B cell (primary cell): ENCODE measurements around the gene CCL4L2. TPM values are rescaled to one million over a fixed set of nuclear protein-coding genes. Genes with fewer than 3 reads are reported as not detected.
"Not testable (repeated sequence)": the region's sequence is repeated elsewhere in the genome, so short reads cannot be mapped to it uniquely, and the experiment has no call there.

Source experiments
- ATAC-seq: fragments of 200-7000 bp; cut with Tn5 transposase; one replicate; pipeline ENCODE4 v1.10.0; 2021; ENCODE audit warnings: low read depth, mild to moderate bottlenecking, moderate number of reproducible peaks, moderate library complexity
- CTCF ChIA-PET: fragments of 350-600 bp; sonication (Branson Sonifier 250); formaldehyde crosslinking; loops from one replicate; lab custom pipeline; 2021; ENCODE audit warnings: antibody characterized with exemption, inconsistent platforms; lab: Charles Lee
- POLR2A ChIA-PET: fragments of 350-600 bp; sonication (Branson Sonifier 250); formaldehyde crosslinking; loops from one replicate; lab custom pipeline; 2021; ENCODE audit warnings: antibody characterized with exemption; lab: Charles Lee
- DNase-seq: peaks from one replicate; pipeline ENCODE4 v3.0.0; 2013
- H2AFZ ChIP-seq: 2 replicates; pipeline ENCODE4 v1.6.1; 2012; ENCODE audit warnings: mild to moderate bottlenecking, low read depth, low read length; ENCODE audit not compliant: insufficient read depth, poor library complexity, severe bottlenecking
- H3K27ac ChIP-seq, 2 donors: 1 replicate in 1 of 2; 2 replicates in 1 of 2; pipeline ENCODE4 v1.5.1; 2012 to 2013; ENCODE audit warnings: low read length in 2 of 2, mild to moderate bottlenecking in 2 of 2, moderate library complexity in 1 of 2
- H3K27me3 ChIP-seq, 4 experiments: fragments of 200-600 bp in 1 of 4; sonication (generic) in 1 of 4; replicated peaks in 1 of 4; 1 replicate in 2 of 4; 2 replicates in 2 of 4; pipeline versions ENCODE4 v1.6.1 to v1.7.0; 2013 to 2016; ENCODE audit warnings: low read length in 3 of 4, mild to moderate bottlenecking in 2 of 4, mixed read lengths in 1 of 4, moderate library complexity in 1 of 4; ENCODE audit not compliant: insufficient read depth in 4 of 4, control insufficient read depth in 3 of 4; ENCODE audit errors: control extremely low read depth in 1 of 4
- H3K36me3 ChIP-seq, 2 experiments: replicated peaks in 1 of 2; 1 replicate in 1 of 2; 2 replicates in 1 of 2; pipeline versions ENCODE4 v1.6.1 to v1.7.1; 2013; ENCODE audit warnings: low read length in 1 of 2; ENCODE audit not compliant: insufficient read depth in 2 of 2, control insufficient read depth in 1 of 2; ENCODE audit errors: control extremely low read depth in 1 of 2, extremely low read depth in 1 of 2
- H3K4me1 ChIP-seq, 2 donors: fragments of 200-600 bp in 1 of 2; sonication (generic) in 1 of 2; 1 replicate in 1 of 2; 2 replicates in 1 of 2; pipeline versions ENCODE4 v1.5.1 to v1.6.1; 2013 to 2017; ENCODE audit warnings: low read length in 2 of 2; ENCODE audit not compliant: control insufficient read depth in 2 of 2, insufficient read depth in 2 of 2
- H3K4me2 ChIP-seq: replicated peaks from 2 replicates; pipeline ENCODE3; 2012; ENCODE audit warnings: mild to moderate bottlenecking, low read depth, low read length; ENCODE audit not compliant: poor library complexity, severe bottlenecking
- H3K4me3 ChIP-seq, 5 experiments: fragments of 200-600 bp in 1 of 5; sonication (generic) in 1 of 5; 1 replicate in 3 of 5; 2 replicates in 2 of 5; pipeline versions ENCODE4 v1.5.1 to v1.7.0; 2011 to 2016; ENCODE audit warnings: low read length in 4 of 5, mild to moderate bottlenecking in 4 of 5, low read depth in 2 of 5, control low read depth in 1 of 5, moderate library complexity in 1 of 5; ENCODE audit not compliant: insufficient read depth in 1 of 5; ENCODE audit errors: control extremely low read depth in 1 of 5, extremely low read depth in 1 of 5
- H3K79me2 ChIP-seq: fragments of 200-600 bp; sonication (generic); one replicate; pipeline ENCODE4 v1.6.0; 2016; ENCODE audit warnings: low read length; ENCODE audit not compliant: control insufficient read depth, insufficient read depth
- H3K9ac ChIP-seq: fragments of 200-600 bp; sonication (generic); 2 replicates; pipeline ENCODE4 v1.6.1; 2017; ENCODE audit warnings: mild to moderate bottlenecking, low read length, moderate library complexity
- H3K9me3 ChIP-seq, 3 donors: one replicate each; pipeline versions ENCODE4 v1.6.1 to v1.7.1; 2013; ENCODE audit warnings: low read length in 2 of 3; ENCODE audit not compliant: control insufficient read depth in 2 of 3, insufficient read depth in 1 of 3; ENCODE audit errors: control extremely low read depth in 1 of 3
- H4K20me1 ChIP-seq: 2 replicates; pipeline ENCODE4 v1.6.0; 2012; ENCODE audit warnings: mild to moderate bottlenecking, low read length; ENCODE audit not compliant: insufficient read depth, control insufficient read depth, poor library complexity, severe bottlenecking
- H3K27ac Mint-ChIP-seq: one replicate; pipeline ENCODE4 v1.8.0; 2021; ENCODE audit warnings: mixed read lengths
- H3K27me3 Mint-ChIP-seq: one replicate; pipeline ENCODE4 v1.8.0; 2021; ENCODE audit warnings: mixed read lengths
- H3K4me1 Mint-ChIP-seq: one replicate; pipeline ENCODE4 v1.8.0; 2021; ENCODE audit warnings: mixed read lengths
- H3K4me3 Mint-ChIP-seq: one replicate; pipeline ENCODE4 v1.8.0; 2021; ENCODE audit warnings: mixed read lengths
- H3K9me3 Mint-ChIP-seq: one replicate; pipeline ENCODE4 v1.8.0; 2022; ENCODE audit warnings: mixed read lengths; ENCODE audit not compliant: insufficient read depth
- CTCF ChIP-seq: fragments of 200-600 bp; IDR thresholded peaks from one replicate; pipeline ENCODE4 v1.8.0; 2022; ENCODE audit warnings: antibody characterized with exemption, mild to moderate bottlenecking
- EZH2 ChIP-seq: IDR thresholded peaks from 2 replicates; pipeline ENCODE4 v1.6.1; 2012; ENCODE audit warnings: borderline replicate concordance, low read depth, mild to moderate bottlenecking, moderate library complexity, low read length; ENCODE audit not compliant: insufficient read depth, poor library complexity, severe bottlenecking
- WGBS: methylation state at CpG from one replicate; pipeline ENCODE4 v1.1.5; 2013; ENCODE audit warnings: missing lambda C conversion rate; ENCODE audit not compliant: insufficient coverage; 5-methylcytosine and 5-hydroxymethylcytosine counted together
- intact Hi-C: fragments of 100-400 bp; cut with micrococcal nuclease; formaldehyde crosslinking; loops from one replicate; pipeline ENCODE4 v1.10.0; 2022
- polyA plus RNA-seq: library from polyadenylated mRNA; depleted of rRNA; stranded (reverse); fragments of >200 nt; gene quantifications from 2 replicates; pipeline ENCODE4 v1.2.3, GENCODE V29; 2012
- total RNA-seq, 2 donors: library from RNA; stranded (reverse); fragments of 120-200 nt in 1 of 2; gene quantifications; 1 replicate in 1 of 2; 2 replicates in 1 of 2; pipeline versions ENCODE4 v1.2.3 to v1.2.4, GENCODE V29; 2013 to 2022

CCL4L2 gene
- total and polyA plus RNA-seq, 2 donors (not counting 1 experiment from before 2014, with no cell fraction given): 0.42 to 1.2 TPM

- DNase-seq: no peak
- Mint-ChIP-seq H3K27ac (no peak overlapping the region), H3K27me3 (no peaks in the 10 kb centered on the region), H3K4me1 (peaks cover 27% of the 10 kb centered on the region), H3K9me3 (no peaks in the 10 kb centered on the region), H3K4me3 (no peak overlapping the region)
- Histone ChIP-seq H4K20me1 (no peaks in the 10 kb centered on the region), H3K27me3 (peaks cover 0 to 32% (median 0%) of the 10 kb centered on the region in 4 experiments), H2AFZ (no peak overlapping the region), H3K9ac (no peak overlapping the region), H3K79me2 (no peaks in the 10 kb centered on the region), H3K4me2 (no peak overlapping the region), H3K4me1 (peaks cover 40 to 43% of the 10 kb centered on the region in 2 donors), H3K4me3 (no peak overlapping the region), H3K9me3 (no peaks in the 10 kb centered on the region), H3K36me3 (no peaks in the 10 kb centered on the region), H3K27ac (no peak overlapping the region)
- no peak for ATAC-seq
- POLR2A ChIA-PET: no interaction called here
- no CpG with 5 or more reads among the region's 1 CpG for WGBS
- intact Hi-C loops: no loop called here
- CTCF ChIA-PET: no interaction called here
- no peak for TF ChIP-seq EZH2
- TF ChIP-seq CTCF: no peak
These were observed 17.6 kb upstream of the CCL4L2 start for GRCh38 chr17:36193216-36193775.

- intact Hi-C loops, H3K36me3 ChIP-seq, H4K20me1 ChIP-seq, H3K79me2 ChIP-seq, H3K4me3 ChIP-seq, H3K4me3 Mint-ChIP-seq, H3K9me3 ChIP-seq, H3K9me3 Mint-ChIP-seq, CTCF ChIA-PET, DNase-seq, H3K27ac ChIP-seq, H3K27me3 Mint-ChIP-seq, ATAC-seq, H3K4me2 ChIP-seq, H3K9ac ChIP-seq, H3K27ac Mint-ChIP-seq, POLR2A ChIA-PET, H2AFZ ChIP-seq: not testable (repeated sequence)
- WGBS: no CpG with 5 or more reads among the region's 8 CpGs
- peaks cover 39 to 43% of the 10 kb centered on the region in 2 donors for H3K4me1 ChIP-seq
- H3K27me3 ChIP-seq: peaks cover 0 to 36% (median 0%) of the 10 kb centered on the region in 4 experiments
- peaks cover 28% of the 10 kb centered on the region for H3K4me1 Mint-ChIP-seq
These were observed 16.6 kb upstream of the CCL4L2 start for GRCh38 chr17:36194147-36194831.

DNA sequence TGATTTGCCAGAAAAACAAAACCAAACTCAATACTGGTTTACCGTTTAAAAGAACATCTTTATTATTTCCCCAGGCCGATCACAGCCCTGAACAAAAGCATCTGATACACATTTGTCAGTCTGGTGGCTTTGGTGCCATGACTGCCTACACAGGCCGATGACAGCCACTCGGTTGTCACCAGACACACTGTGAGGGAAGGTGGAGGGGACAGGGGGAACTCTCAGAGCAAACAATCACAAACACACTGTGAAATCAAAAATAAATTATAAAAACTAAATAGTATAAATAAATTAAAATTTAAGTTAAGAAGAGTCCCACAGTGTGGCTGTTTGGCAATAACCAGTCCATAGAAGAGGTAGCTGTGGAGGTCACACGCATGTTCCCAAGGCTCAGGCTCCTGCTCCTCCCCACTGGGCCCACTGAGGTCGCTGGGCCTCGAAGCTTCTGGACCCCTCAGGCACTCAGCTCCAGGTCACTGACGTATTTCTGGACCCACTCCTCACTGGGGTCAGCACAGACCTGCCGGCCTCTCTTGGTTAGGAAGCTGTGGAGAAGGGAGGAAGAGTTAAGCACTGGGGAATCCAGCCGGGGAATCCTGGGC, 15.9 kb upstream of the CCL4L2 start:
- not testable (repeated sequence) for ATAC-seq, H3K27me3 Mint-ChIP-seq

More for the DNA sequence above, 15.9 kb upstream of the CCL4L2 start:
- H3K4me3 Mint-ChIP-seq, DNase-seq, POLR2A ChIA-PET, H4K20me1 ChIP-seq, CTCF ChIA-PET, H3K27ac ChIP-seq, H3K4me2 ChIP-seq, H3K36me3 ChIP-seq, H3K79me2 ChIP-seq, H2AFZ ChIP-seq, intact Hi-C loops, H3K4me3 ChIP-seq, H3K9ac ChIP-seq, H3K27ac Mint-ChIP-seq, H3K9me3 Mint-ChIP-seq, H3K9me3 ChIP-seq: not testable (repeated sequence)
- peaks cover 41 to 48% of the 10 kb centered on the region in 2 donors for H3K4me1 ChIP-seq
- WGBS: 100% methylated on average over 2 of the region's 10 CpGs
- H3K27me3 ChIP-seq: peaks cover 0 to 36% (median 0%) of the 10 kb centered on the region in 4 experiments
- H3K4me1 Mint-ChIP-seq: peaks cover 31% of the 10 kb centered on the region
